Measurements from ENCODE around the gene PRDX5. TPM values are rescaled to one million over a fixed set of nuclear protein-coding genes. Genes with fewer than 3 reads are reported as not detected.

Gene PRDX5
- total RNA-seq, 1 experiment from 2014 or later, result 245 TPM

DNA sequence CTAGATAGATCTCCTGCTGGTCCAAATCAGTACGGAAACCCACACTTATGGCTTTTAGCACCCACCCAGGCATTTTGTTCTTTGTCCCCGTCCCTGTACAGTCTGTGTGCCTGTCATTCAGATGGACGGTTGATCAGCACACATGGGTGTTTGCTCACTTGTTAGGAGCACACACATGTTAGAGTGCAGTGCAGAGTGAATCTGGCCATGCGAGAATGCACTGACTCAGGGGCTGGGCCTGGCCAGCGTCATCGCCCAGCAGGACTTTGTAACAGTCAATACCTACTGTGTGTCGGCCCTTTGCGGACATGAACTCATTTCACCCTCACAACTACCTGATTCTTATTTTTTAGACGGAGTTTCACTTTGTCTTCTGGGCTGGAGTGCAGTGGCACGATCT is 44.4 kb downstream of the PRDX5 start:
- DNase-seq (ENCODE audit: low read depth), result no peak

GRCh38 chr11:64364435-64364834 is 46.5 kb downstream of the PRDX5 start:
- DNase-seq (ENCODE audit: low read depth), result no peak

DNA sequence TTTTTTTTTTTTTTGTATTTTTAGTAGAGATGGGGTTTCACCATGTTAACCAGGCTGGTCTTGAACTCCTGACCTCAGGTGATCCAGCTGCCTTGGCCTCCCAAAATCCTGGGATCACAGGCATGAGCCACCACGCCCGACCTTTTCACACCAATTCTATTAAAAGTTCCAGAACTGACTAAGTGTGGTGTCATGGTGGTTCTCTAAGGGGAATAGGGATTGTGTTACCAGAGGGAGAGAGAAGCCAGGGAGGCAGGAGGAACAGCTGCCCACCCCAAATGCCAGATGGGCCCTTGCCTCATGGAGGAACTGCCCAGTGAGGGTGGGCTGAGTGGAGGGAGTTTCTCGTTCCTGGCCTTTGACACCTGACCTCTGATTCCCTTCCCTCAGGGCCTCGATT is 47.0 kb downstream of the PRDX5 start:
- DNase-seq (ENCODE audit: low read depth), result no peak

DNA sequence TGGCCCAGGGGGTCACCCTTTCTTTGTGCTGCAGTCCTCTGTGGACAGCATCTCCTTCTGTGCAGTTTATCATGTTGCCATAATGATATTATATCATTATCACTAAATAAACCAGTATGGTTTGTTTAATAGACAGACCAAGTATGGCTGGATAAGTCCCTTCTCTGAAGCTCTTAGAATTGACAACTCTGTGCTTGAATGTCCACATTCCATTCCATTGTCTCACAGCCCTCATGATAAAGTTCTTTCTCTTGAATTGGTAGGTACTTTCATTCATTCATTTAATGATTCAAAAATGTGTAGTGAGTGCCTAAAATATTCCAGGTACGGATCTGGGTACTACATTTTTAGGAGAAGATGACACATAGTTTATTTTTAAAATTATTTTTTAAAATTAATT is 48.8 kb downstream of the PRDX5 start:
- DNase-seq (ENCODE audit: low read depth), result no peak

GRCh38 chr11:64367931-64368672 is 50.2 kb downstream of the PRDX5 start:
- DNase-seq (ENCODE audit: low read depth), result no peak

DNA sequence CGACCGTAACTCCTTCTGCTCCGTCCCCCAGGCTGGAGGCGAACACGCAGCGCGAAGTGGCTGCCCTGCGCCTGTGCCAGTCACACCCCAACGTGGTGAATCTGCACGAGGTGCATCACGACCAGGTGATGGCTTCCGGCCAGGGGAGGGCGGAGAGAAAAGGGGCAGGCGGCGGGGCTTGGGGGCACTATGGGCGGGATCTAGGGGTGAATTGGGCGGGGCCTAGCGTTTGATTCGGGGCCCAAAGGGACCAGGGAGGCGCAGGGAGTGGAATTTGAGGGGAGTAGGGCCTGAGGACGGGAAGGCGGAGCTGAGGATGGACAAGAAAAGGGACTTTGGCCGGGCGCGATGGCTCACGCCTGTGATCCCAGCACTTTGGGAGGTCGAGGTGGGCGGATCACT is 50.8 kb downstream of the PRDX5 start:
- DNase-seq (ENCODE audit: low read depth), result no peak

- no peak for DNase-seq (ENCODE audit: low read depth)
Observed at GRCh38 chr11:64369440-64370421, 51.8 kb downstream of the PRDX5 start.

GRCh38 chr11:64371201-64371600 is 53.3 kb downstream of the PRDX5 start:
- DNase-seq (ENCODE audit: low read depth), result no peak

Other genes with a start within 250 kb of the PRDX5 start
- gene MACROD1, start 152.0 kb upstream of the PRDX5 start, total RNA-seq (2014; rRNA removed; shearing (Covaris generic)), result 36.7 and 43.3 TPM in 2 replicates
- gene STIP1, start 131.9 kb upstream of the PRDX5 start, total RNA-seq (2014; rRNA removed; shearing (Covaris generic)), result 306 and 321 TPM in 2 replicates
- 25.9 and 29.1 TPM in 2 replicates for gene FERMT3, start 111.4 kb upstream of the PRDX5 start, total RNA-seq (2014; rRNA removed; shearing (Covaris generic))
- gene TRPT1, start 91.9 kb upstream of the PRDX5 start, total RNA-seq (2014; rRNA removed; shearing (Covaris generic)), result 67.2 and 79.8 TPM in 2 replicates
- 59.7 and 90.2 TPM in 2 replicates for gene NUDT22, start 91.8 kb upstream of the PRDX5 start, total RNA-seq (2014; rRNA removed; shearing (Covaris generic))
- 17.2 and 23.7 TPM in 2 replicates for gene DNAJC4, start 87.6 kb upstream of the PRDX5 start, total RNA-seq (2014; rRNA removed; shearing (Covaris generic))
- 45.7 and 51.3 TPM in 2 replicates for gene VEGFB, start 83.5 kb upstream of the PRDX5 start, total RNA-seq (2014; rRNA removed; shearing (Covaris generic))
- gene FKBP2, start 77.0 kb upstream of the PRDX5 start, total RNA-seq (2014; rRNA removed; shearing (Covaris generic)), result 76.3 and 109 TPM in 2 replicates
- gene PPP1R14B, start 71.2 kb upstream of the PRDX5 start, total RNA-seq (2014; rRNA removed; shearing (Covaris generic)), result 418 and 531 TPM in 2 replicates
- 48.1 and 60.4 TPM in 2 replicates for gene PLCB3, start 66.6 kb upstream of the PRDX5 start, total RNA-seq (2014; rRNA removed; shearing (Covaris generic))
- gene BAD, start 33.5 kb upstream of the PRDX5 start, total RNA-seq (2014; rRNA removed; shearing (Covaris generic)), result 121 and 165 TPM in 2 replicates
- gene GPR137, start 32.3 kb upstream of the PRDX5 start, total RNA-seq (2014; rRNA removed; shearing (Covaris generic)), result 25.9 and 26.8 TPM in 2 replicates
- not detected in 2 replicates for gene KCNK4, start 26.8 kb upstream of the PRDX5 start, total RNA-seq (2014; rRNA removed; shearing (Covaris generic))
- gene CATSPERZ, start 17.8 kb upstream of the PRDX5 start, total RNA-seq (2014; rRNA removed; shearing (Covaris generic)), result 0.68 and 1.7 TPM in 2 replicates
- 7.4 and 10.8 TPM in 2 replicates for gene ESRRA, start 12.6 kb upstream of the PRDX5 start, total RNA-seq (2014; rRNA removed; shearing (Covaris generic))
- 434 and 545 TPM in 2 replicates for gene TRMT112, start 562 bp upstream of the PRDX5 start, total RNA-seq (2014; rRNA removed; shearing (Covaris generic))
- 1.2 and 2.8 TPM in 2 replicates for gene CCDC88B, start 22.1 kb downstream of the PRDX5 start, total RNA-seq (2014; rRNA removed; shearing (Covaris generic))
- 20.8 and 35.0 TPM in 2 replicates for gene RPS6KA4, start 41.0 kb downstream of the PRDX5 start, total RNA-seq (2014; rRNA removed; shearing (Covaris generic))
- not detected in 2 replicates for gene SLC22A11, start 237.8 kb downstream of the PRDX5 start, total RNA-seq (2014; rRNA removed; shearing (Covaris generic))